Transverse colon (tissue), 3 donors: ENCODE measurements around the gene MCRS1.
"Not testable (repeated sequence)": the region's sequence is repeated elsewhere in the genome, so short reads cannot be mapped to it uniquely, and the experiment has no call there.

ENCODE experiments used
- EP300 ChIP-seq: sonication (generic); formaldehyde crosslinking; IDR thresholded peaks from one replicate; pipeline ENCODE4 v1.6.1; 2017; ENCODE audit warnings: antibody characterized with exemption, low read depth
- TF ChIP-seq, protein P1 (sequence below), 5 experiments: fragments of 200-600 bp in 3 of 5; fragments of 450-650 bp in 2 of 5; sonication (generic) in 3 of 5; IDR thresholded peaks; 1 replicate in 2 of 5; 2 replicates in 3 of 5; pipeline ENCODE4 v1.5.1; 2016 to 2017; ENCODE audit warnings: antibody characterized with exemption in 5 of 5, inconsistent platforms in 3 of 5, mild to moderate bottlenecking in 2 of 5, moderate library complexity in 1 of 5

- TF ChIP-seq, protein P1, sequence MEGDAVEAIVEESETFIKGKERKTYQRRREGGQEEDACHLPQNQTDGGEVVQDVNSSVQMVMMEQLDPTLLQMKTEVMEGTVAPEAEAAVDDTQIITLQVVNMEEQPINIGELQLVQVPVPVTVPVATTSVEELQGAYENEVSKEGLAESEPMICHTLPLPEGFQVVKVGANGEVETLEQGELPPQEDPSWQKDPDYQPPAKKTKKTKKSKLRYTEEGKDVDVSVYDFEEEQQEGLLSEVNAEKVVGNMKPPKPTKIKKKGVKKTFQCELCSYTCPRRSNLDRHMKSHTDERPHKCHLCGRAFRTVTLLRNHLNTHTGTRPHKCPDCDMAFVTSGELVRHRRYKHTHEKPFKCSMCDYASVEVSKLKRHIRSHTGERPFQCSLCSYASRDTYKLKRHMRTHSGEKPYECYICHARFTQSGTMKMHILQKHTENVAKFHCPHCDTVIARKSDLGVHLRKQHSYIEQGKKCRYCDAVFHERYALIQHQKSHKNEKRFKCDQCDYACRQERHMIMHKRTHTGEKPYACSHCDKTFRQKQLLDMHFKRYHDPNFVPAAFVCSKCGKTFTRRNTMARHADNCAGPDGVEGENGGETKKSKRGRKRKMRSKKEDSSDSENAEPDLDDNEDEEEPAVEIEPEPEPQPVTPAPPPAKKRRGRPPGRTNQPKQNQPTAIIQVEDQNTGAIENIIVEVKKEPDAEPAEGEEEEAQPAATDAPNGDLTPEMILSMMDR (IDR thresholded peaks at IDR 0.05): not testable (repeated sequence)
- not testable (repeated sequence) for TF ChIP-seq EP300
These were observed 42.8 kb upstream of the MCRS1 start for GRCh38 chr12:49610785-49611184.
